ENCODE data around the gene FLYWCH2. TPM values are rescaled to one million over a fixed set of nuclear protein-coding genes. Genes with fewer than 3 reads are reported as not detected.
"Not testable (repeated sequence)": the region's sequence is repeated elsewhere in the genome, so short reads cannot be mapped to it uniquely, and the experiment has no call there.

The FLYWCH2 gene
- polyA plus RNA-seq, 4 donors: 21.1 to 30.0 (median 23.1) TPM

DNA sequence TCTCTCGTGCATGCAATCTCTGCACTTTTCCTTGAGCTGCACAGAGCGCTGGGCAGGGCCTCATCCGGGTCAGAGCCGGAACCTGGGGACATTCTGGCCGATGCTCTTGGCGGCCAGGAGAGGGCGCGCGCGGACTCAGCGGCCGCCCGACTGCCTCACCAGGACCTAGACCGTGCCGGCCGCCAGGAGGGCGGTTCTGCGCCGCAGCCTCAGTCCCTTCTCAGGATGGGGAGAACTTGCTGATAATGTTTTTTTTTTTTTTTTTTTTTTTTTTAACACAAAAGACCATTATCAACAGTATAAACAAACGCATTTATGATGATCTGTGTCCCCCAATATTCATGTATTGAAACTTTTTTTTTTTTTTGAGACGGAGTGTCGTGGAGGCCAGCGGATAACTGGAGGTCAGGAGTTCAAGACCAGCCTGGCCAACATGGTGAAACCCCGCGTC lies 8.1 kb upstream of the FLYWCH2 start:
- no peak for DNase-seq (ENCODE audit: low read depth in 4 of 4, low spot score in 3 of 4)

DNA sequence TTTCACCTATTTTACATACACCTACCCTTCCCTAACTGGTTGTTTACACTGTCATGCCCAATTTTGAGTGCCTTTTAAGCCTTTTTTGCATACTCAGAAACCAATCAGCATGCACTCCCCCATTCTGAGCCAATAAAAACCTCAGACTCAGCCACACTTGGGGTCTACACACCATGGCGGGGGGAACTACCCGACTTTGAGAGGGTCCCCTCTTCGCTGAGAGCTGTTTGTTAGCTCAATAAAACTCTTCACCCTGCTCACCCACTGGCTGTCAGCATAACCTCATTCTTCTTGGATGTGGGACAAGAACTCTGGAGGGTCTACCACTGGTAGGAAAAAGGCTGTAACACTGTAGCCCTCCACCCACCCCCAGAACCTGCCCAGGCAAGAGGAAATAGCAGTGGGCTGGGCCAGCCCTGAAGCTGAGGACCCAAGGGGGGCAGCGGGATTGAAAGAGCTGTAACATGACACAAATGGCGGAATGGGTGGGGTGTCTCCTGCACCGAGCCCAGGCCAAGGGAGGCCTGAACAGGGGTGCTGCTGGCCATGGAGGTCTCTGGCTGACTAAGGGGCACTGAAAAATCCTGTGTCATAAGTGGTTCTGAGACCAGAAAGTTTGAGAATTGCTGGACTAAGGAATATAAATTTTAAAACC lies 3.0 kb upstream of the FLYWCH2 start:
- DNase-seq (ENCODE audit: low read depth in 4 of 4, low spot score in 3 of 4): no peak

DNA sequence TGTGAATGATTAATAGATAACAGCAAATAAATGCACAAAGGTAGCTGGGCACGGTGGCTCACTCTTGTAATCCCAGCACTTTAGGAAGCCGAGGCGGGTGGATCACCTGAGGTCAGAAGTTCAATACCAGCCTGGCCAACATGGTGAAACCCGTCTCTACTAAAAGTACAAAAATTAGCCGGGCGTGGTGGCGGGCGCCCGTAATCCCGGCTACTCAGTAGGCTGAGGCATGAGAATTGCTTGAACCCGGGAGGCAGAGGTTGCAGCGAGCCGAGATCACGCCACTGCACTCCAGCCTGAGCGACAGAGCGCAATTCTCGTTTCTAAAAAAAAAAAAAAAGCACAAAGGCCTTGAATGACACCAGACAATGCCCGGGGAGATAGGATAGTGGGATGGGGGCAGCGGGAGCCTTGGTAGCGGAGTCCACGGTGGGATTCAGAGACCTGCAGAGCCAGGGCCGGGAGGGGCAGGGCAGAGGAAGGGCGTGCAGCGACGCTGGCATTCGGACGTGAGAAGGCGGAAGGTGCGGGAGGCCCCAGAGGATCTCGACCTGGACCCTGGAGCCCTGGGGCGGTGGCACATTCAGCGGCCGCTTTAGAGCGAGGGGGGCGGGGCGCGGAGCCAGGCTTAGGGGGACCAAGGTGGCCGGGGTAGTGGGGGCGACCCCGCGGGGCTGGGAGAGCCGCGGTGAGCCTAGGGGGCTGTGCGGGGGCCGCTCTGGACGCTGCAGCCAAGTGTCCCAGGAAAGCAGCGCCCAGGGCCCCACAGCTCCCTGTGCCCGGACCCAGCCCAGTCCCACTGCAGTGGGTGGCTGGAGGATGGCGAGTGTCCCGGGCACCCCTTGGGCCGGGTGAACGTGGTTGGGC lies 999 bp upstream of the FLYWCH2 start:
- DNase-seq (ENCODE audit: low read depth in 4 of 4, low spot score in 3 of 4): no peak

DNA sequence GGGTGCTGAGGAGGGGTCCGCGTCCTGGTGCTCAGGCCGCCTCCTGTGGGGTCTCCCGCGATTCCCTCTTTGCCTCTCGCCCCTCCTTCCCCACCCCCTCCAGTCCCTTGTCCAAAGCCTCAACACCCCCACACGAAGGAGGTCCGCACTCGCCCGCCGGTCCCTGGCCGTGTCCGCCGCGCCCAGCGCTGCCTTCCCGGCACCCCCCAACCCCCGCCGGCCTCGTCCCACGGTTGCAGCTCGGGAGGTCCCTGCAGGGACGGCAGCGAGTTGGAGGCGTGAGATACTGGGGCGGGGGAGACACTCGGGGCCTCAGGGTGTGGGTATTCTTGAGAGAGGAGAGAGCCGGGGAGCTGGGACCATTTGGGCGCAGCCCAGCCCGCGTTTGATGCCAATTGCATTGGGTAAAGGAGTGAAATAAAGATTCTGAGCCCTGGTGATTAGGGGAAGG lies 468 bp downstream of the FLYWCH2 start:
- no peak for DNase-seq (ENCODE audit: low read depth in 4 of 4, low spot score in 3 of 4)

DNA sequence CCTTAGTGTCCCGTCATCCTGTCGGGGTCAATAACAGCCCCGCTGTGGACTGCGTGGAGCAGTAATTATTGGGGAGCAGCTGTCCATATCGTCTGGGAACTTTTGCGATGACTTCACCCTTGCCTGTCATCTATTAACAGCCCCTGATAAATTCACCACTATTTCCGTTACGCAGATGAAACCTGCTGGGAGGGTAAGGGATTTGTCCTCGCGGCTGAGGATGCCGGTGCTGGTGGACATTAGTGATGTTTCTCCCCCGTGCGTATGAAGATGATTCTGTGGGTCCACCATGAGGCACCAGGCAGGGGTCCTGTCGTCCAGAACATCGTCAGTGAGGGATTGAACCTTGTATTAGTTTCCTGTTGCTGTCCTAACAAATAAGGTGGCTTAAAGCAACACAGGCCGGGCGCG lies 1.0 kb downstream of the FLYWCH2 start:
- no peak for DNase-seq (ENCODE audit: low read depth in 4 of 4, low spot score in 3 of 4)

DNA sequence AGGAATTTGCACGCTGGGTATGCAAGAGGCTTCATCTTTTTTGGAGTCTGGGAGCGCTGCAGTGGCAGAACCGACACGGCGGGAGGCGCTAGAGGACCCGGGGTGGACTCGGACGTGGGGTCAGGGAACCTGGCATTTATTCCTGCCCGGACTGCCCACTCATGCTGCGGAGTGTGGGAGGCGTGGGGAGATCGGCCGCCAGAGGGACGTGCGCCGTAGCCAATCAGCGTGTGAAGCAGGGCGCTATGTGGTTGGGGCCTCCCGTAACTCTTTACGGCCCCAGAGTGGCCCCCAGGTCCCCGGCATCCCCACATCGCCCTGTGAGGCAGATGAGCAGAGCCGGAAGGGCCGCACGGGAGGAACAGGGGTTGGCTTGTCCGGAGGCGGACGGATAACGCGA lies 11.2 kb downstream of the FLYWCH2 start:
- no peak for DNase-seq (ENCODE audit: low read depth in 4 of 4, low spot score in 3 of 4)

DNA sequence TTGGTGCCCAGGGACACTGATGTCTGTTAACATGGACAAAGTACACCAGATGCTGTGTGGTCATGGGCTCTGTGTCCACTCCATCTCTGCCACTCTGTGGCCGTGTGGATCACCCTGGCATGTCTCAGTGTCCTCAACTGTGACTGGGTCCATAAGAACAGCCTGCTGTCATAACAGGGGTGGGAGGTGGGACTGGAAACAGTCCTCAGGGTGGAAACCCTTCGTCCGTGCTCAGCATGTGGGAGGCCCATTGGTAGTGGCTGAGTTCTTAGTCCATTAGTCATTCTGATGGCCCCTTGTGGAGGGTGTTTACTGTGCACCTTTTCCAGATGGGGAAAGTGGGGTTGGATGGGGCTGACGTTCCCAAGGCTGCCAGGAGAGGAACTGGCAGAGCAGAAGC lies 12.8 kb downstream of the FLYWCH2 start:
- no peak for DNase-seq (ENCODE audit: low read depth in 4 of 4, low spot score in 3 of 4)

DNA sequence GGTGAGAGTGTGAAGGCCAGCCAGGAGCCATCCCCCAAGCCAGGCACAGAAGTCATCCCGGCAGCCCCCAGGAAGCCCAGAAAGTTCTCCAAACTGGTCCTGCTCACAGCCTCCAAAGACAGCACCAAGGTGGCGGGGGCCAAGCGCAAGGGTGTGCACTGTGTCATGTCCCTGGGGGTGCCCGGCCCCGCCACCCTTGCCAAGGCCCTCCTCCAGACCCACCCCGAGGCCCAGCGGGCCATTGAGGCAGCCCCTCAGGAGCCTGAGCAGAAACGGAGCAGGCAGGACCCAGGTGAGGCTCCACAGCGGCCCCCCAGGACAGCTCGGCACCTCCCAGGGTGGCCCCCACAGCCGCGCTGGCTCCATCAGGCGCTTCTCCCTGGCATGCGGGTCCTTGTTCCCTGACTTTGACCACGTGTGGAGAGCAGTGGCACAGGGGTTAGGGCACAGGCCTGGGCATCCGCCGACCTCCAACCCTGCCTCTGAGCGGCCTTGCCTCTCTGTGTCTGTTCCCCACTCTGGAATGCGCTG lies 13.5 kb downstream of the FLYWCH2 start:
- no peak for DNase-seq (ENCODE audit: low read depth in 4 of 4, low spot score in 3 of 4)

DNA sequence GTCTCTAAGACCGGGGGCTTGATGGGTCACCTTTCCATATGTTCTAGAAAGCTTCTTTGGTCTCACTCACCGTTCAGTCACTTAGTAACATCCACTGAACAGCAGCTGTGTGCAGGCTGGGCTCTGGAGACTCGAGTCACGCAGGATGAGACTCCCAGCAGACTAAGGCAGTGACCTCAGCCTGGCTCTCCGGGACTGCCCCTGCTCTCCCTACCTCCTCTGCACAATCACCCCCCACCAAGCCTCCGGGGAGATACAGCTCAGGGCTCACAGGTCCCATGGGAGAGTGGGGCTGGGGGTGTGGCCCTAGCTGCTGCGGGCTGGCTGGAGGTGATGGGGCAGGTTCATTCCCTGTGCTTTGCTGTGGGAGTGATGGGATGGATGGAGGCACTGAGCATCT lies 14.1 kb downstream of the FLYWCH2 start:
- DNase-seq (ENCODE audit: low read depth in 4 of 4, low spot score in 3 of 4): no peak

DNA sequence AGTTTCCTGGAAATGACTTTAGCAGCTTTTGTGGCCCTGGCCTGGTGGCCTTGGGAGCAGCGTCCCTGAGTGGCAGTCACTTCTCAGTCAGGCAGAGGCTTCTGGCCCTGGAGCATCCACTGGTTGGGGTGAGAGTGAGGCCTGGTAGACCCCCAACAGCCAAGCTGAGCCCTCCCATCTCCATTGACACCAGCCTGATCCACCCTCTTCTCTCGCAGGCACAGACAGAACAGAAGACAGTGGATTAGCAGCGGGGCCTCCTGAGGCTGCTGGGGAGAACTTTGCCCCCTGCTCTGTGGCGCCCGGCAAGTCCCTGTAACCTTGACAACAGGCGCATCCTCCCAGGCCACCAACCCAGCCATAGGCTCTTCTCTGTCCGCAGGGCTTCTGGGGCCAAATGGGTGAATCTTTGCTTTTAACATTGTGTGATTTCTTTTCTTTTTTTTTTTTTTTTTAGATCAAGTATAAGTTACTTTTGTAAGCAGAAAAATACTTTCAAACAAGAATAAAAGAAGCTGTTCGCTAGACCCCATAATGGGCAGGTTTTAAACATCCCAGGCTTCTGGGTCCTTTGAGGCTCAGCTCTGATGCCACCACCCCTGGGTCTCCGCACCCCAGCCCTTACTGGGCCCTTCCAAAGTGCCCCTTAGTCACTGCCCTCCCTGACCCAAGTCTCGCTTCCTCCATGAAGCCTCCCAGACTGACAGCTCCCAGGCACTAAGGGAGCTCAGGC lies 16.0 kb downstream of the FLYWCH2 start:
- no peak for DNase-seq (ENCODE audit: low read depth in 4 of 4, low spot score in 3 of 4)

DNA sequence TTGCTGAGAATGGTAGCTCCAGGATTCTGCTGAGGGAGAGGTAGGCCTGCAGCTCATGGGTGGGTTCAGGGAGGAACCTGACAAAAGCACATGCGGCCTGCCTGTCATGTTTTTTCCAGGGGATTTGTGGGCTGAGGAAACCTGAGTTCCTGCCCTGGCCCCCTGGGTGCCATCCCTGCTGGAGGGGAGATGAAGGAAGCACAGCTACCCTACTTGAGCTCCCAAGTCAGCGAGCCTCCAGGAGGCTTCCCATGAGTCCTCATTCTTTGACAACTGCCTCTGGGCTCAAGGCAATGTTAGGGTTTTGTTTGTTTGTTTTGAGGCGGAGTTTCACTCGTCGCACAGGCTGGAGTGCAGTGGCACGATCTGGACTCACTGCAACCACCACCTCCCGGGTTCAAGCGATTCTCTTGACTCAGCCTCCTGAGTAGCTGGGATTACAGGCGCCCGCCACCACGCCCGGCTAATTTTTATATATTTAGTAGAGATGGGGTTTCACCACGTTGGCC lies 16.6 kb downstream of the FLYWCH2 start:
- DNase-seq (ENCODE audit: low read depth in 4 of 4, low spot score in 3 of 4): no peak

DNA sequence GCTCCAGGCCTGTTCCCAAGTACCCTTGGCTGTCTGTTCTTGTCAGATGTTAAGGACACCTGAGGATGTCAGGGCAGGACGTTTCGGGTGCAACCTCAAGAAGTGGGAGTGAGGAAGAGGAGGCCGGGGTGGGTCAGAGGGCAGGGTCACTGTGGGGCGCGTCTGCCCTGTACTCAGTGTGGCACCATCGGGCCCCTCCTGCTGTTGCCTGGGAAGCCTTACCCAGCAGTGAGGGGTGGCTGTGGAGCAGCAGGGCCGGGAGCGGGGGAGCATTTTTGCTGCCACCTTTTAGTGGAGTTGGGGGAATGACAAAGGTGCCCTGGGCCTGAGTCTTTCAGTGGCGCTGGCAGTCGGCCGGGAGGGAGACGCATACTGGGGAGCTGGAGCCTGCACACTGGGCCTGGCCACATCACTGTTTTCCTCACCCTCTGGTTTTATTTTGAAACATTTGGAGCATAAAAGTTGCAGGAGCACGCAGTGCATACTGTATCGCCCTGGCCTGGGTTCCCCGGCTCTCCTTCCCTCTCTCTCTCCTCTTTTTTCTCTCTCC lies 17.6 kb downstream of the FLYWCH2 start:
- DNase-seq (ENCODE audit: low read depth in 4 of 4, low spot score in 3 of 4): no peak

DNA sequence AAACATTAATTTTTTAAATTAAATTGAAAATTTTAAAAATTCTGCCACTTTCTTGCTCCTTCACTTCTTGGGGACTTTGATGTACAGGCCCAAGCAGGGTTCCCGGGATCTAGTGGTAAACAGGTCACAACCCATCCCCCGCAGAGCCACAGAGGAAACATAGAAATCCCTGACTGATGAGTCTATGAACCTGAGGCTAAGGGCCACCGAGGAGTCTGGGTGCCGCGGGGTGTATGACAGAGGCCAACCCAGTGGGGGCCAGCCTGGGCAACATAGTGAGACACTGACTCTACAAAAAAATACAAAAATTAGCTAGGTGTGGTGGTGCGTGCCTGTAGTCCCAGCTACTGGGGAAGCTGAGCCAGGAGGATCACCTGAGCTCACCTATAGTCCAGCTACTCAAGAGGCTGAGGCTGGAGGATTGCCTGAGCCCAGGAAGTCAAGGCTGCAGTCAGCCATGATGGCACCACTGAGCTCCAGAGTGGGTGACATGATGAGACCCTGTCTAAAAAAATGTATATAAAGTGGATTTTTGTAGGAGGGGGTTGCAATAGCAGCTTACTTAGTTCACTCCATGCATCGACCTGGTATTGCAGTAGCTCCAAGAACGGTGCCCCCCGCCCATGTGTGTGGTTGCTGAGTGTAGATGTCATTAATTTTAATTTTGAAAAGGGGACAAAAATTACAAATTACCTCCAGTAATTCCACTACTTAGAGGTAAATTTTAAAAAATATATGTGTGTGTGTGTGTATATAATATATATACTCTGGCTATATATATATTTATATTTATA lies 19.5 kb downstream of the FLYWCH2 start:
- DNase-seq (ENCODE audit: low read depth in 4 of 4, low spot score in 3 of 4): no peak

DNA sequence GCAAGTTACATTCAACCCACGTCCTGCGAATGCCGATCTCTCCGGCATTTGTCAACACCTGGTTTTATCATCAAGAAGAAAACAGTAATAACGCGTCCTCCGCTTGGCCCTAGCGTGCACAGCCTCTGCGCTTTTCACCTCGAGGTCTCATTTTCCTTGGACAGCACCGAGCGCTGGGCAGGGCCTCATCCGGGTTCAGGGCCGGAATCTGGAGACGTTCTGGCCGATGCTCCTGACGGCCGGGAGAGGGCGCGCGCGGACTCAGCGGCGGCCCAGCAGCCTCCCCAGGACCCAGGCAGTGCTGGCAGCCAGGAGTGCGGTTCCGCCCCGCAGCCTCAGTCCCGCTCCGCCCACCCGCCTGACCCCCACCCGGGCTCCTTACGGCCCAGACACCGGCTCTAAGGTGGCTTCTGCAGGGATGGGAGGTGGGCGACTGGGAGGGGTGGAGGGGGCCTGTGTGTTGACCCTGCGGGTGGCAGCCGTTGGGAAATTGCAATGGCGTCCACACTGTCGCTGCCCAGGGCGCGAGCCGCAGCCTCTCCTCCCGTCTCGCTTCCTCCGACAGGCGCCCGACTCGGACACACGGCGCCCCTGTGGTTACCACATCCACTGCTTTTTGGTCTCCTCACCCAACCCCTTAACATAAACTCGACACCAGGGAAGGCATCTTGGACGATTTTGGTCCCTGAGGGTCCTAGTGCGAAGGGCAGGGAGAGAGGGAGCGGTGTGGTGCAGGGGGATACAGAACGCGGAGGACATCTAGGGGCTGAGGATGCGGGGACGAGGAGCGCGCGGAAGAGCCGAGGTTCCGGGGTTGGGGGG lies 21.3 kb downstream of the FLYWCH2 start:
- DNase-seq (ENCODE audit: low read depth in 4 of 4, low spot score in 3 of 4): peak in 3 of 4 donors; percentile 62 to 68 (median 65)

DNA sequence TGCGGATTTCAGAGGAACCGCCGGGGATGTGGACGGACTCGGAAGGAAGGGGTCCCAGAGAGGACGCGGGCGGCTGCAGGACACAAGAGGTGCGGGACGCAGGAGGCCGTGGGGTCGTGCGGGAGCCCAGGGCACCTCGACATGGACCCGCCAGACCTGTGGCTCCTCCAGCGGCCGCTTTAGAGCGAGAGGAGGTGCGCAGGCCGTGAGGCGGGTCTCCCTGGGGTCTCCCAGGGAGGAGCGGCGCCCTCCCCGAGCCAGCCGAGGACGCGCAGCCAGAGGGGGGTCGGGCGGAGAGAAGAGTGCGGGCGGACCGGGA lies 21.9 kb downstream of the FLYWCH2 start:
- DNase-seq (ENCODE audit: low read depth in 4 of 4, low spot score in 3 of 4): no peak

DNA sequence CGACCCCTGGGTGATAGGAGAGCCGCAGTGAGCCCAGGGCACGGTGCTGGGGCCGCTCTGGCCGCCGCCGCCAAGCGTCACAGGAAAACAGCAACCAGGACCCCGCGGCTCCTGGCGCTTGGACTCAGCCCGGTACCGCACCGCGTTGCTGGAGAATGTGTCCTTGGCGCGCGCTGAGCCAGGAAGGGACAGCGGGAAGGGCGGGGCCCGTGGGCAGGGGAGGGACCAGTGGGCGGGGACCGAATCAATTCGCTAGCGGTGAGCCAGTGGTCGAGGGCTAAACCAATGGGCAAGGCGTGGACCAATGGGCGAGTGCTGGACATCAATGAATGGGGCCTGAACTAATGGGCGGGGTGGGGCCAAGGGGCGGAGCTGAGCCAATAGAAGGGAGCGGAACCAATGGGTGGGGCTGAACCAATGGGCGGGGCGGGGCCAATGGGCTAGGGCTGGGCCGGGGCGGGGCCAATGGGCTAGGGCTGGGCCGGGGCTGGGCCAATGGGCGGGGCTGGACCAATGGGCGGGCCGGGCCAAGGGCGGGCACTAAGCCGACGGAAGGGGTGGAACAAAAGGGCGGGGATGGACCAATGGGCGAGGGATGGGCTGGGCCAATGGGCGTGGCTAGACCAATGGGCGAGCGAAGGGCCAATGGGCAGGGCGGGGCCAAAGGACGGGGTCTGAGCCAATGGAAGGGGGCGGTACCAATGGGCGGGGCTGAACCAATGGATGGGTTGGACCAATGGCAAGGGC lies 22.4 kb downstream of the FLYWCH2 start:
- peak; percentile 86 to 93 (median 89) for DNase-seq (ENCODE audit: low read depth in 4 of 4, low spot score in 3 of 4)

DNA sequence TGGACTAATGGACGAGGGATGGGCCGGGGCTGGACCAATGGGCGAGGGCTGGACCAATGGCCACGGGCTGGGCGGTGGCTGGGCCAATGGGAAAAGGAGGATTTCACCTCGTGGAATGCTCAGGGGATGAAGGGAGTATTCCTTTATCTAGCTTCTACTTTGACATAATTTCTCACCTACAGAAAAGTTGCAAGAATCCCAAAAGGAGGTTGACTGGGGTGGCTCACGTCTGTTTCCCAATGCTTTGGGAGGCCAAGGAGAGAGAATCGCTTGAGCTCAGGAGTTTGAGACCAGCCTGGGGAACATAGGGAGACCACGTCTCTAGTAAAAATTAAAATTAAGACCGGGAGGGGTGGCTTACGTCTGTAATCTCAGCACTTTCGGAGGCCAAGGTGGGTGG lies 23.0 kb downstream of the FLYWCH2 start:
- DNase-seq (ENCODE audit: low read depth in 4 of 4, low spot score in 3 of 4): no peak

DNA sequence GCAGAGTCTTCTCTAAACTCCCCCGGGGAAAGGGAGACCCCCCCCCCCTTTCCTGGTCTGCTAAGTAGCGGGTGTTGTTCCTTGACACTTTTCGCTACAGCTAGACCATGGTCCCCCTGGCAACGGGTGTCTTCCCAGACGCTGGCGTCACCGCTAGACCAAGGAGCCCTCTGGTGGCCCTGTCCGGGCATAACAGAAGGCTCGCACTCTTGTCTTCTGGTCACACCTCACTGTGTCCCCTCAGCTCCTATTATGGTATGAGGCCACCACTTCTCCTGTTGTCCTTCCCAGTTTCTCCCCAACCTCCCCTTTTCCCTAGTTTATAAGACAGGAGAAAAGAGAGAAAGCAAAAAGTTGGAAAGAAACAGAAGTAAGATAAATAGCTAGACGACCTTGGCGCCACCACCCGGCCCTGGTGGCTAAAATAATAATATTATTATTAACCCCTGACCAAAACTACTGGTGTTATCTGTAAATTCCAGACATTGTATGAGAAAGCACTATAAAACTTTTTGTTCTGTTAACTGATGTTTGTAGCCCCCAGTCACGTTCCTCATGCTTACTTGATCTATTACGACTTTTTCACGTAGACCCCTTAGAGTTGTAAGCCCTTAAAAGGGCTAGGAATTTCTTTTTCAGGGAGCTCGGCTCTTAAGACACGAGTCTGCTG lies 24.2 kb downstream of the FLYWCH2 start:
- DNase-seq (ENCODE audit: low read depth in 4 of 4, low spot score in 3 of 4): not testable (repeated sequence)

Measured in left renal pelvis (tissue), 4 donors.